ENCODE measurements around the gene GPC2. TPM values are rescaled to one million over a fixed set of nuclear protein-coding genes. Genes with fewer than 3 reads are reported as not detected.
"Not testable (repeated sequence)": the region's sequence is repeated elsewhere in the genome, so short reads cannot be mapped to it uniquely, and the experiment has no call there.

Gene GPC2
- total RNA-seq, 1 donor from 2014 or later, result 17.0 TPM

DNA sequence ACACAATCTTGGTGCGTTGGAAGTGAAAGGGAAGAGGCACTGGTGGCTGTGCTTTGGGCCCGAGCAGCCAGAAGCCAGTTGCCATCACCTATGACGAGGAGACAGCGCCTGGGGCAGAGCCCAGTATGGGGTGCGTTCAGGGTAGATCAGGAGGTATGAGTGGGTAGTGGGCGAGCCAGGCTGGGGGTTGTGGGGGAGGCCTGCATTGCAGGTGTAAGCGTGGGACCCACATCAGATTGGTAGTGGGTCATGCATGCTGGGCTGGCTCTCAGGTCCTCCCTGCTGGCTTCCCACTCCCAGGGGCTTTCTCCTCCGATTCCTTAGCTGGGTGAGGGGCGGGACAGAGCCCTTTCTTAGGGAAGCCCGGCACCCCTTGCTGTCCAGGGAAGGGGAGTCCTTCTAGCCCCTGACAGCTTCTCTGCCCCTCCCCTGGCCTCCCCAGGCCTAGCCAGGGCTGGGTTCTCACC, 42.1 kb upstream of the GPC2 start:
- Histone ChIP-seq H3K4me3 (no peak overlapping the region), H3K4me2 (no peak overlapping the region), H2AFZ (replicated peaks) (no peak overlapping the region), H3K79me2 (ENCODE audit: low read depth) (no peaks in the 10 kb centered on the region), H3F3A (ENCODE audit: low read depth) (no peaks in the 10 kb centered on the region), H4K20me1 (ENCODE audit: low read depth) (no peaks in the 10 kb centered on the region), H3K27ac (no peak overlapping the region), H3K9me3 (ENCODE audit: low read depth) (no peaks in the 10 kb centered on the region), H3K36me3 (no peaks in the 10 kb centered on the region), H3K27me3 (no peaks in the 10 kb centered on the region), H3K9ac (no peak overlapping the region), H3K4me1 (no peaks in the 10 kb centered on the region)
- no peak for DNase-seq (ENCODE audit: low spot score)
- Mint-ChIP-seq H3K9me3 (no peaks in the 10 kb centered on the region), H3K4me1 (peaks cover 14% of the 10 kb centered on the region), H3K27ac (peak overlapping the region; percentile 55), H3K4me3 (no peak overlapping the region), H3K36me3 (peaks cover 3% of the 10 kb centered on the region), H3K27me3 (ENCODE audit: insufficient read depth, low read depth) (peaks cover 3% of the 10 kb centered on the region)
- TF ChIP-seq EZH2phosphoT487 (IDR thresholded peaks at IDR 0.05) (no peak), CTCF (IDR thresholded peaks at IDR 0.05) (no peak), EZH2 (IDR thresholded peaks at IDR 0.05) (no peak)

- not testable (repeated sequence) for H3K4me3 Mint-ChIP-seq; H3F3A ChIP-seq (ENCODE audit: low read depth); H3K9me3 Mint-ChIP-seq; H3K36me3 Mint-ChIP-seq; H3K27me3 ChIP-seq; H3K4me3 ChIP-seq; H3K9me3 ChIP-seq (ENCODE audit: low read depth); H3K9ac ChIP-seq; H4K20me1 ChIP-seq (ENCODE audit: low read depth); H3K4me1 ChIP-seq; H2AFZ ChIP-seq (replicated peaks); H3K27me3 Mint-ChIP-seq (ENCODE audit: insufficient read depth, low read depth); H3K27ac Mint-ChIP-seq; H3K27ac ChIP-seq; H3K36me3 ChIP-seq; H3K79me2 ChIP-seq (ENCODE audit: low read depth); H3K4me2 ChIP-seq
- peaks cover 23% of the 10 kb centered on the region for H3K4me1 Mint-ChIP-seq
- peak; percentile 49 for TF ChIP-seq CTCF (IDR thresholded peaks at IDR 0.05)
- DNase-seq (ENCODE audit: low spot score), result peak; percentile 27
Observed at GRCh38 chr7:100217934-100218333, 40.8 kb upstream of the GPC2 start.

DNA sequence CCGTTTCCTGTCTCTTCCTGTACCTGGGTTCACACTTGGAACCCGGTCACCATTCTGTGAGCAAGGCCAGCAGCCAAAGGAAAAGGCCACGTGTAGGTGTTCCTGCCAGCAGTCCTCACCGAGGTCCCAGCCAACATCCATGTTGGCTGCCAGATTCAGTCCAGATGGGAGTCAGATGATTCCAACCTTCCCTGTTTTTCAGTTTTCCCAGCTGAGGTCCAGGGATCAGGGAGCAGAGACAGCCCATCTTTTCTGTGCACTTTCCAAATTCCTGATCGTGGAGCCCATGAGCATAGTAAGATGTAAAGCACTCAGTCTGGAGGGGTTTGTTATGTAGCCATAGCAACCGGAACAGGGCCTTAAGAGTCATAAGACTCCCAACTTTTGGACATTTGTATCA, 38.7 kb upstream of the GPC2 start:
- peaks cover 26% of the 10 kb centered on the region for H3K4me1 Mint-ChIP-seq
- Histone ChIP-seq H3K4me2 (no peak overlapping the region), H3K27ac (no peak overlapping the region), H3K4me1 (peaks cover 6% of the 10 kb centered on the region), H3K9me3 (ENCODE audit: low read depth) (no peaks in the 10 kb centered on the region), H3F3A (ENCODE audit: low read depth) (peaks cover 3% of the 10 kb centered on the region), H3K27me3 (peaks cover 3% of the 10 kb centered on the region), H3K9ac (no peak overlapping the region), H2AFZ (replicated peaks) (no peak overlapping the region), H3K79me2 (ENCODE audit: low read depth) (no peaks in the 10 kb centered on the region), H3K4me3 (no peak overlapping the region), H3K36me3 (no peaks in the 10 kb centered on the region), H4K20me1 (ENCODE audit: low read depth) (no peaks in the 10 kb centered on the region)
- no peak overlapping the region for H3K4me3 Mint-ChIP-seq
- H3K9me3 Mint-ChIP-seq, result no peaks in the 10 kb centered on the region
- no peak for DNase-seq (ENCODE audit: low spot score)
- no peak overlapping the region for H3K27ac Mint-ChIP-seq
- no peak for TF ChIP-seq EZH2phosphoT487 (IDR thresholded peaks at IDR 0.05)
- TF ChIP-seq EZH2 (IDR thresholded peaks at IDR 0.05), result no peak
- TF ChIP-seq CTCF (IDR thresholded peaks at IDR 0.05), result no peak
- H3K27me3 Mint-ChIP-seq (ENCODE audit: insufficient read depth, low read depth), result peaks cover 3% of the 10 kb centered on the region
- H3K36me3 Mint-ChIP-seq, result peaks cover 5% of the 10 kb centered on the region

DNA sequence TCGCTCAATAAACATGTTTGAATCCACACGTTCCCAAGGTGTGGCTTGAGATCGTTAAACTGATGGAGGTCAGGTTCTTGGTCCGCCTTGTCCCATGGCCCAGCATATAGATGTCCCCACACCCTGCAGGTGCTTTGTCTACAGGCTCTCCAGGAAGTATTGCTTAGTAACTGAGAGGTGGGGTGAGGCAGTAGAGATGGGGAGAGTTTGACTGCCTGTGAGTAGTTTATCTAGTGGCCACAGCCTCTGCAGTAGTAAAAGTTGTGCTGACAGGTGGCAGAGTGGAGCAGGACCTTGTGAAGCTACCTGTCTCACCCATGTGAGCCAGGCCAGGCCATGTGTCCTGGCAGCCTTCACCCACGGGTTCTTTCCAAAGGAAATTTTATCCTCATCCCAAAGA, 37.2 kb upstream of the GPC2 start:
- not testable (repeated sequence) for H3K4me1 ChIP-seq; H4K20me1 ChIP-seq (ENCODE audit: low read depth); H3K9me3 Mint-ChIP-seq; H3K27ac Mint-ChIP-seq; H3K79me2 ChIP-seq (ENCODE audit: low read depth); H3F3A ChIP-seq (ENCODE audit: low read depth); H3K9ac ChIP-seq; H3K36me3 ChIP-seq; H3K27ac ChIP-seq; H3K27me3 ChIP-seq; H3K9me3 ChIP-seq (ENCODE audit: low read depth); H3K4me2 ChIP-seq; H3K27me3 Mint-ChIP-seq (ENCODE audit: insufficient read depth, low read depth); H2AFZ ChIP-seq (replicated peaks); H3K36me3 Mint-ChIP-seq; H3K4me3 ChIP-seq; DNase-seq (ENCODE audit: low spot score)
- peak overlapping the region; percentile 4 for H3K4me3 Mint-ChIP-seq
- peaks cover 26% of the 10 kb centered on the region for H3K4me1 Mint-ChIP-seq
